HCT116 (cell line): ENCODE measurements around the gene SBF2. TPM values are rescaled to one million over a fixed set of nuclear protein-coding genes. Genes with fewer than 3 reads are reported as not detected.

Experiments
- ATAC-seq: fragments of 200-7000 bp; cut with Tn5 transposase; 2 replicates; pipeline ENCODE4 v1.9.1; 2020; ENCODE audit warnings: mild to moderate bottlenecking, moderate library complexity
- BruUV-seq: library from RNA; stranded (reverse); fragments of 400-500 nt; replicated peaks from 2 replicates; lab custom pipeline; 2021; lab: Mats Ljungman, UMichigan
- CTCF ChIA-PET: fragments of 300-600 bp; sonication (Branson Sonifier 250); formaldehyde crosslinking; loops from one replicate; lab custom pipeline; 2021; ENCODE audit warnings: antibody characterized with exemption; lab: Charles Lee
- POLR2A ChIA-PET: fragments of 300-600, 350-600 bp; sonication (Branson Sonifier 250); formaldehyde crosslinking; loops from one replicate; lab custom pipeline; 2021; ENCODE audit warnings: antibody characterized with exemption; lab: Charles Lee
- RAD21 ChIA-PET, 2 experiments: fragments of 300-600 bp; sonication (Branson Sonifier 250); formaldehyde crosslinking; loops; one replicate each; lab custom pipeline; 2023; ENCODE audit warnings: low total read pairs in 2 of 2; ENCODE audit not compliant: uncharacterized antibody in 2 of 2, unreplicated experiment in 2 of 2, low non-redundant PET in 1 of 2; lab: Charles Lee
- DNase-seq: peaks from one replicate; pipeline ENCODE4 v3.0.0-alpha.2; 2010; ENCODE audit warnings: low read depth, low spot score
- H2AFZ ChIP-seq: fragments of 200-600 bp; shearing (Covaris generic), sonication (generic); 2 replicates; pipeline ENCODE4 v1.6.1; 2017; ENCODE audit warnings: low read depth, mixed run types, mixed read lengths, antibody characterized with exemption, low read length; ENCODE audit not compliant: poor library complexity, severe bottlenecking
- H3K27ac ChIP-seq: 2 replicates; pipeline ENCODE4 v1.5.1; 2012; ENCODE audit warnings: low read depth, low read length
- H3K27me3 ChIP-seq: fragments of 200-600 bp; sonication (generic); 2 replicates; pipeline ENCODE4 v1.6.1; 2016; ENCODE audit warnings: mixed run types, low read length, mixed read lengths; ENCODE audit not compliant: insufficient read depth
- H3K36me3 ChIP-seq, 2 experiments: fragments of 200-500 bp in 1 of 2; fragments of 200-600 bp in 1 of 2; sonication (Bioruptor generic) in 1 of 2; sonication (generic) in 1 of 2; 2 replicates each; pipeline versions ENCODE4 v1.5.1 to v1.6.1; 2014 to 2016; ENCODE audit warnings: low read length in 2 of 2, inconsistent platforms in 1 of 2, mixed read lengths in 1 of 2, mixed run types in 1 of 2; ENCODE audit not compliant: insufficient read depth in 2 of 2, control insufficient read depth in 1 of 2
- H3K4me1 ChIP-seq, 2 experiments: fragments of 200-600 bp in 1 of 2; sonication (generic) in 1 of 2; 2 replicates each; pipeline versions ENCODE4 v1.5.1 to v1.6.1; 2012 to 2017; ENCODE audit warnings: low read length in 2 of 2, inconsistent platforms in 1 of 2, mild to moderate bottlenecking in 1 of 2, mixed read lengths in 1 of 2, mixed run types in 1 of 2, moderate library complexity in 1 of 2; ENCODE audit not compliant: insufficient read depth in 2 of 2, control insufficient read depth in 1 of 2
- H3K4me2 ChIP-seq: fragments of 200-600 bp; sonication (generic); 2 replicates; pipeline ENCODE4 v1.6.1; 2017; ENCODE audit warnings: mixed run types, low read length, mixed read lengths
- H3K4me3 ChIP-seq, 2 experiments: fragments of 200-600 bp in 1 of 2; sonication (generic) in 1 of 2; replicated peaks in 1 of 2; 2 replicates each; pipeline ENCODE4 v1.5.1; 2011 to 2016; ENCODE audit warnings: low read length in 2 of 2, control low read depth in 1 of 2, low read depth in 1 of 2, mild to moderate bottlenecking in 1 of 2, mixed read lengths in 1 of 2, mixed run types in 1 of 2
- H3K79me2 ChIP-seq: fragments of 200-600 bp; sonication (generic); 2 replicates; pipeline ENCODE4 v1.6.1; 2017; ENCODE audit warnings: mild to moderate bottlenecking, mixed run types, low read length, moderate library complexity, mixed read lengths; ENCODE audit not compliant: insufficient read depth
- H3K9ac ChIP-seq: fragments of 200-600 bp; sonication (generic); 2 replicates; pipeline ENCODE4 v1.6.1; 2016; ENCODE audit warnings: low read length, mixed read lengths
- H3K9me2 ChIP-seq: fragments of 200-600 bp; sonication (generic), shearing (Covaris generic); 2 replicates; pipeline ENCODE4 v1.6.1; 2017; ENCODE audit warnings: mixed run types, mild to moderate bottlenecking, moderate library complexity; ENCODE audit not compliant: insufficient read depth
- H3K9me3 ChIP-seq, 2 experiments: fragments of 200-500 bp in 1 of 2; fragments of 200-600 bp in 1 of 2; sonication (Bioruptor generic) in 1 of 2; sonication (generic) in 1 of 2; 2 replicates each; pipeline ENCODE4 v1.6.1; 2014 to 2017; ENCODE audit warnings: low read length in 2 of 2, mixed read lengths in 2 of 2, inconsistent platforms in 1 of 2, low read depth in 1 of 2, mild to moderate bottlenecking in 1 of 2, mixed run types in 1 of 2, moderate library complexity in 1 of 2; ENCODE audit not compliant: control insufficient read depth in 1 of 2, insufficient read depth in 1 of 2
- H4K20me1 ChIP-seq: fragments of 200-600 bp; sonication (generic), shearing (Covaris generic); 2 replicates; pipeline ENCODE4 v1.6.1; 2017; ENCODE audit warnings: mixed run types, mild to moderate bottlenecking, moderate library complexity; ENCODE audit not compliant: insufficient read depth
- CTCF ChIP-seq, 3 experiments: fragments of 200-600 bp in 1 of 3; sonication (generic) in 1 of 3; IDR thresholded peaks in 2 of 3; conservative IDR thresholded peaks in 1 of 3; 2 replicates each; pipeline ENCODE4 v1.5.1; 2012 to 2017; ENCODE audit warnings: low read depth in 2 of 3, low read length in 2 of 3, antibody characterized with exemption in 1 of 3, borderline replicate concordance in 1 of 3, control low read depth in 1 of 3, mild to moderate bottlenecking in 1 of 3, mixed read lengths in 1 of 3, mixed run types in 1 of 3, moderate library complexity in 1 of 3; ENCODE audit not compliant: insufficient read depth in 1 of 3
- EZH2 ChIP-seq: fragments of 200-600 bp; sonication (generic); IDR thresholded peaks from 2 replicates; pipeline ENCODE4 v1.6.1; 2017; ENCODE audit warnings: antibody characterized with exemption, mixed run types
- EZH2phosphoT487 ChIP-seq: fragments of 200-600 bp; IDR thresholded peaks from 2 replicates; pipeline ENCODE4 v1.6.1; 2018; ENCODE audit warnings: antibody characterized with exemption, borderline replicate concordance
- FOSL1 ChIP-seq: IDR thresholded peaks from 2 replicates; pipeline ENCODE4 v1.6.1; 2012; ENCODE audit warnings: low read depth
- POLR2A ChIP-seq: IDR thresholded peaks from 2 replicates; pipeline ENCODE4 v1.7.0; 2011; ENCODE audit warnings: borderline replicate concordance; ENCODE audit not compliant: insufficient read depth, insufficient read length; ENCODE audit errors: extremely low read depth
- RAD21 ChIP-seq: IDR thresholded peaks from 2 replicates; pipeline ENCODE4 v1.6.1; 2012; ENCODE audit warnings: low read depth, mild to moderate bottlenecking
- SP1 ChIP-seq: IDR thresholded peaks from 2 replicates; pipeline ENCODE4 v1.6.1; 2012; ENCODE audit warnings: low read depth
- SRF ChIP-seq: IDR thresholded peaks from 2 replicates; pipeline ENCODE4 v1.6.1; 2012; ENCODE audit warnings: low read depth
- TCF7L2 ChIP-seq: IDR thresholded peaks from 2 replicates; pipeline ENCODE4 v1.7.0; 2011; ENCODE audit warnings: borderline replicate concordance, inconsistent platforms; ENCODE audit not compliant: insufficient read depth, insufficient read length; ENCODE audit errors: extremely low read depth
- YY1 ChIP-seq: IDR thresholded peaks from 2 replicates; pipeline ENCODE4 v1.6.1; 2011; ENCODE audit warnings: low read length, low read depth, moderate library complexity, mild to moderate bottlenecking; ENCODE audit not compliant: insufficient replicate concordance; ENCODE audit errors: extremely low read depth
- ZBTB33 ChIP-seq: IDR thresholded peaks from 2 replicates; pipeline ENCODE4 v1.6.1; 2011; ENCODE audit warnings: mild to moderate bottlenecking, low read length, moderate library complexity; ENCODE audit not compliant: insufficient replicate concordance; ENCODE audit errors: extremely low read depth
- ZNF274 ChIP-seq: fragments of 200-500 bp; sonication (Bioruptor generic); IDR thresholded peaks from 2 replicates; pipeline ENCODE4 v1.6.1; 2014; ENCODE audit warnings: mild to moderate bottlenecking, low read depth, low read length, inconsistent platforms
- intact Hi-C: fragments of 100-400 bp; cut with micrococcal nuclease; formaldehyde crosslinking; loops from 2 replicates; pipeline ENCODE4 v1.10.0; 2022
- total RNA-seq: library from RNA; stranded (reverse); gene quantifications from one replicate; pipeline ENCODE4 v1.2.1, GENCODE V29; 2021; ENCODE audit not compliant: unreplicated experiment
- TF ChIP-seq, protein P1 (sequence below): IDR thresholded peaks from 2 replicates; pipeline ENCODE4 v1.6.1; 2012

SBF2 gene
- total RNA-seq, 1 experiment from 2014 or later = 35.0 TPM

- Histone ChIP-seq H3K36me3 (0 out of 4 replicates have a peak, but pooled peaks cover 0 to 3% of the 10 kb centered on the region in 2 experiments), H3K4me1 (no peaks in the 10 kb centered on the region), H3K79me2 (no peaks in the 10 kb centered on the region), H3K27me3 (no peaks in the 10 kb centered on the region), H3K9me3 (no peaks in the 10 kb centered on the region), H3K27ac (no peak overlapping the region), H2AFZ (no peak overlapping the region), H3K9ac (no peak overlapping the region), H3K4me2 (no peak overlapping the region), H3K4me3 (no peak overlapping the region), H4K20me1 (no peaks in the 10 kb centered on the region)
- DNase-seq (no peak), ATAC-seq (no peak)
- ChIA-PET POLR2A (no interaction called here), CTCF (no interaction called here), RAD21 (no interaction called here)
- intact Hi-C loops = no loop called here
- no TSS peak for BruUV-seq
- TF ChIP-seq POLR2A (no peak), FOSL1 (no peak), RAD21 (no peak)
- TF ChIP-seq, all 23 proteins: peak for 0
- no peaks in the 10 kb centered on the region for H3K9me2 ChIP-seq
Measured at GRCh38 chr11:9842923-9843322, 451.1 kb downstream of the SBF2 start.

DNA sequence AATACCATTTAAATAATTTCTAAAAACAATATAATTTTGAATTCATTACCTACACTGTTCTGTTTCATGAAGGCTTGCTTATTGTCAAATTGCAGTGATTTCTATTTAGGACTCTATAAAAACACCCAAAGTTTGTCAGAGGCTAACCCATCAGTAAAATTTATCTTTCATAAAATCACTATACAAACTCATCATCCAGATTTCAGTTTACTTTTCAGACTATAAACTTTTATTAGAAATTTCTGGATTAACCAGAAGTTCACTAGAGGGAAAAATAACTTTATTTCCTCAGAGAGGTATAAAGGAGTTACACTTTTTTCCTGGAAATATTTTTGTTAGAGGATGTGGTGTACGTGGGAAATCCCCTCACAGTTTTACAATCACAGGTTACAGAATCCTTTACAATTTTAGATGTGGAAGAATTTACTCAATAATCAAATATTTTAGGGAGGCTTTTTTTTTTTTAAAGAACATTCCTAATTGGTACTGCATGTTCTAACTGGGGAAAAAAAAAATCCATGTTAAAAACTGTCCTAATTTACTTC lies 453.5 kb downstream of the SBF2 start:
- Histone ChIP-seq H3K4me1 (no peaks in the 10 kb centered on the region), H2AFZ (no peak overlapping the region), H3K9ac (no peak overlapping the region), H3K4me3 (no peak overlapping the region), H4K20me1 (no peaks in the 10 kb centered on the region), H3K27me3 (no peaks in the 10 kb centered on the region), H3K9me3 (no peaks in the 10 kb centered on the region), H3K9me2 (no peaks in the 10 kb centered on the region), H3K27ac (no peak overlapping the region), H3K79me2 (no peaks in the 10 kb centered on the region), H3K4me2 (no peak overlapping the region), H3K36me3 (0 out of 4 replicates have a peak, but pooled peaks cover 0 to 3% of the 10 kb centered on the region in 2 experiments)
- ChIA-PET RAD21 (no interaction called here), CTCF (no interaction called here), POLR2A (no interaction called here)
- intact Hi-C loops = no loop called here
- ATAC-seq (no peak), DNase-seq (no peak)
- BruUV-seq = no TSS peak
- TF ChIP-seq, protein P1, sequence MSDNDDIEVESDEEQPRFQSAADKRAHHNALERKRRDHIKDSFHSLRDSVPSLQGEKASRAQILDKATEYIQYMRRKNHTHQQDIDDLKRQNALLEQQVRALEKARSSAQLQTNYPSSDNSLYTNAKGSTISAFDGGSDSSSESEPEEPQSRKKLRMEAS = no peak
- TF ChIP-seq EZH2phosphoT487 (no peak), SP1 (no peak), CTCF (IDR thresholded peaks at IDR 0.05 in 2 of 3, conservative IDR thresholded peaks at IDR 0.05 in 1 of 3; ENCODE audit: borderline replicate concordance in 1 of 3, insufficient read depth in 1 of 3, low read depth in 2 of 3, low read length in 2 of 3) (no peak), YY1 (no peak), FOSL1 (no peak), EZH2 (no peak), ZNF274 (no peak), SRF (no peak), TCF7L2 (no peak), ZBTB33 (no peak)
